GM23248 (cell line): Measurements from ENCODE around the gene RABL6.

Experiments
- EZH2 ChIP-seq: fragments of 200-600 bp; sonication (generic); IDR thresholded peaks from 2 replicates; pipeline ENCODE4 v1.6.1; 2018; ENCODE audit warnings: antibody characterized with exemption, mild to moderate bottlenecking; ENCODE audit not compliant: insufficient read depth, poor library complexity, severe bottlenecking
- EZH2phosphoT487 ChIP-seq: fragments of 200-600 bp; sonication (generic); IDR thresholded peaks from 2 replicates; pipeline ENCODE4 v1.6.1; 2018; ENCODE audit warnings: antibody characterized with exemption, moderate library complexity, mild to moderate bottlenecking, low read depth; ENCODE audit not compliant: insufficient read depth

DNA sequence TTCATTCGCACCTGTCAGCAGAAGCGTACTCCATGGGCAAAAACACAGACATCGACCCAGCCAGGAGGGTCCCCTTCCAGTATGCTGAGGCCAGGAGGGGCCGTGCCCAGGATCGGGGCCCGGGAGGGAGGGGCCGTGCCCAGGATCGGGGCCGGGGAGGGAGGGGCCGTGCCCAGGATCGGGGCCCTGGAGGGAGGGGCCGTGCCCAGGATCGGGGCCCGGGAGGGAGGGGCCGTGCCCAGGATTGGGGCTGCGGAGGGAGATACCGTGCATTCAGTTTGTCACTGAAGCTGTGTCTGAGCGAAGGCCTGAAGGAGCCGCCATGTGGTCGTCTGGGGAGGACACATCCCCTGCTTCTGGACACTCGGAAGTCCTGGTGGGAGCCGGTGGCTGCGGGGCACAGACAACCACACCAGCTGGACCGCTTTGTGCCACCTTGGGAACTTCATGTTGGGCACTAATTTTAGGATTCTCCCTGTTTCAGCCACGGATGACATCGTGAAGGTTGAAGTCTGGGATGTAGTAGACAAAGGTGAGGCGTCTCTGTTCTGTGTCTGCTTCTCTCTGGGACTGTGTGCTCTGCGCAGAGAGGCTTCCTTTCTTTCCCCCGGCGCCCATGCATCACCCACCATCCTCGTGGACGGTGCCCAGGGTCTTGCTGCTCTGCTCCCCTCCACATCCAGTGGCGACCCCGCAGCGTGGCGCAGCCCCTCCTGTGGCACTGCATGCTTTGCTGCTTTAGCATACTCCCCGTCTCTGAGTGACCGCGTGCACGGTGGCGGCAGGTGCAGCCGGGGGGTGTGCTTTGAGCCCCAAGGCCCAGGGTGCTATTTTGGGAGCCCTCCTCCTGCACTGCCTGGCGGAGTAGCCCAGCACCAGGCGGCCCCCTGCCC lies 17.8 kb downstream of the RABL6 start:
- TF ChIP-seq EZH2phosphoT487 (no peak), EZH2 (no peak)
